HG03175 (cell line): ENCODE data around the gene APBB1IP.

Experiments
- ATAC-seq: cut with Tn5 transposase; IDR thresholded peaks from one replicate; pipeline ENCODE4 v1.9.1; 2021; ENCODE audit warnings: mild to moderate bottlenecking, moderate library complexity; ENCODE audit not compliant: unreplicated experiment

APBB1IP gene

GRCh38 chr10:26505491-26505890 lies 67.3 kb downstream of the APBB1IP start:
- no peak for ATAC-seq

DNA sequence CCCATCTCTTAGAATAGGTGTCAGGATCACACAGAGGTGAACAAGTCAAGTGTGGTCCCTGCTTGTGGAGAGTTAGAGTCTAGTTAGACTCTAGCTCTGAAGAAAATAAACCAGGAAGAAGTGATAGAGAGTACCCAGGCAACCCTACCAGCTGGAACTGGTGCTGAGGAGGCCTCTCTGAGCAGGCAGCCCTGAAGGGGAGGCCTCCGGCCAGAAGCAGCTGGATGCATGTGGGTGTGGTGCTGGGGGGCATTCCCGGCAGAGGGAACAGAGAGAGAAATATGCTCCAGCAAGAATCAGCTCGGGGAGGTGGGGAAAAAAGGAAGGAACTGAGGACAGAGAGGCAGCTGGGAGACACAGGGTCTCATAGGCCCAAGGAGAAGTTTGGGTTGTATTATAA lies 68.6 kb downstream of the APBB1IP start:
- no peak for ATAC-seq

DNA sequence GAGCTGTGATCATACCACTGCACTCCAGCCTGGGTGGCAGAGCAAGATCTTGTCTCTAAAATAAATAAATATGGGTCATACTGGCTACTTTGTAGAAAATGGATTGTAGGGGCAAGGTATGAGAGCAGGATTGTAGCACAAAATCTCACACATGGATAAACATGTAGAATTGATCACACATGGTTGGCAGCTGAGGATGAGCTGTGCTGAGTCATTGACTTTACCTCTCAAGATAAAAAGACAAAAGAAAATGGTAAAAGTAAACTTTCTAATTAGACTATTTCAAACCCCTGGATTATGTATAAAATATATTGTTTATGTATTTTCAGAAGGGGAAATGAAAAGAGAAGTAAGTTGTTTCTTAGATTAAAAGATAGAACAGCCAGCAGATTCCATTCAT lies 69.3 kb downstream of the APBB1IP start:
- ATAC-seq = no peak

- ATAC-seq = no peak
These were observed 69.9 kb downstream of the APBB1IP start for GRCh38 chr10:26508016-26508415.

GRCh38 chr10:26509307-26509706 lies 71.2 kb downstream of the APBB1IP start:
- no peak for ATAC-seq

DNA sequence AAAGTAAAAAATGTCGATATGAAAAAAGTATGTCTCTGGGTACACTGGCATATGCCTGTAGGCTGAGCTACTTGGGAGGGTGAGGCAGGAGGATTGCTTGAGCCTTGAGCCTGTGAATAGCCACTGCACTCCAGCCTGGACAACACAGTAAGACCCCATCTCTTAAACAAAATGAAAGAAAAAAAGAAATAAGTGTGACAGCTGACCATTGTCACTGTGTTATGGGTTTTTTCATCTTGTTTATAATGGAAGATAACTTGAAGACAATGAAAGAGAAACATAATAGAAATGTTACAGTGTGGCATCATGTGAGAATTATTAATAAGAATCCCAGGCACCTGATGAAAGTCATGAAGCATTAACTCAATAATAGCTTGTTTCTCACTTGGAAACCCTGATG lies 75.0 kb downstream of the APBB1IP start:
- ATAC-seq = no peak

DNA sequence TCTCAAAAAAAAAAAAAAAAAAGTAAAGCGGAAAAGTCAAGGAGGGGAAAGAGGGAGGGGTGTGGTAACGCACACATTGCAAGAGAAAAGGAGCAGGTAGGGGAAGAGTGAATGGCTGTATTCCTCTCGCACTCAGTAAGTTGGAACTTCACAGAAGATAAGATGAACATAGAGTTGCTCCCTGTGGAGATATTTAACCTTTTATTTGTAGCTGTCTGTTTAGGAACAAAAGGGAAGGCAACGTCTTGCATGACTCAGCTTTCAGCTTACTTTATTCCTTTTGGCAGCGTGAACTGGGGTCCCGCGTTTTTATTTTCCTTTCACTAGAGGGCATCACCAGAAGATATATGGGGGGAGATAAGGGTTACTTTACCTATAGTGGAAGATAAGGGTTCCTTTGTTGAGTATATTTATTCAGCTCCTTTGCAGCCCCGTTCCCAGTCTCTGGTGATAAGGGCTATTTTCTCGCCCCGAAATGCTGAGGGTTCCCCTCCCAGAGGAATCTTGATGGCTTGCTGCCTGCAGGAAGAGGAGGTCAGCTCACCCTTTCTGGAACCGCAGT lies 78.5 kb downstream of the APBB1IP start:
- no peak for ATAC-seq

DNA sequence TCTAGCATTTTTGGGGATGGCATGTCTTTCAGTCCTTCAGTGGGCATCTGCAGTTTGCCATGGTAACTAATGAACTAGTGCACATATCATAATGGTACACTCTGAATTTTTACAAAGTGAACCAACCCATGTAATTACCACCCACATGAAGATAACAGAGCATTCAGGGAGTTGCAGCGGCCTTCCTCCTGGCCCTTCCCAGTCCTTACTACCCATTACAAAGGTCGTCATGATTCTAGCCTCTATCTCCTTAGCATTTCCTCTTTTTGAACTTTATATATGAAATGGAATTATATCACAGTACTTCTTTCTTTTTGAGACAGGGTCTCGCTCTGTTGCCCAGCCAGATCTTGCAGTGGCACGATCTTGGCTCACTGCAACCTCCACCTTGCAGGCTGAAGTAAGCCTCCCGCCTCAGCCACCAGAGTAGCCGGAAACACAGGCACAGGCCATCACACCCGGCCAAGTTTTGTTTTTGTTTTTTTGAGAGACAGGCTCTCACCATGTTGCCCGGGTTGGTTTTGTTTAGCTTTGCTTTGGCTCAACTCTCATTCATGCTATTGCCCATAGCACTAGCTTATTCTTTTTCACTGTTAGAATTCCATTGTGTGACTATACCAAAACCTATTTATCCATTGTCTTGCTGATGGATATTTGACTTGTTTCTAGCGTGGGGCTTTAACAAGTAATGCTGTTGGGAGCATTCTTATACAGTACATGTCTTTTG lies 79.2 kb downstream of the APBB1IP start:
- ATAC-seq = no peak

GRCh38 chr10:26519803-26520202 lies 81.7 kb downstream of the APBB1IP start:
- ATAC-seq = no peak

DNA sequence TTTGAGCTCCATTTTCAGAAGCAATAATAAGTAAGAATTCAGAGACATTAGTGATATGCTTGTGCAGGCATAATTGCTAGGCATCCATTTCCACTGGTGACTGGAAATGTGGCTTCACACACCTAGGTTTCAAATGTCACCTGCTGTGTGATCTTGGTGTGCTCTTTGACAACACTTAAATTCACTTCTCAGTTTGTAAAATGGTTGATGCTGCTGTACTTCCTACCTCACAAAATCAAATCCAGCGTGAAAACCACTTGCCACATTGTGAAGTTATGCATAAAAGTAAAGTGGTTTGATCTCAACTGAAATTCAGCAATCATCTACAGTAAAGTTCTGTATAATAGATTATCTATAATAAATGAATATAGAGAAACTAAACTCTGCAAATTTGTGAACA lies 82.4 kb downstream of the APBB1IP start:
- no peak for ATAC-seq

- ATAC-seq = no peak
These were observed 86.2 kb downstream of the APBB1IP start for GRCh38 chr10:26524161-26524896.

DNA sequence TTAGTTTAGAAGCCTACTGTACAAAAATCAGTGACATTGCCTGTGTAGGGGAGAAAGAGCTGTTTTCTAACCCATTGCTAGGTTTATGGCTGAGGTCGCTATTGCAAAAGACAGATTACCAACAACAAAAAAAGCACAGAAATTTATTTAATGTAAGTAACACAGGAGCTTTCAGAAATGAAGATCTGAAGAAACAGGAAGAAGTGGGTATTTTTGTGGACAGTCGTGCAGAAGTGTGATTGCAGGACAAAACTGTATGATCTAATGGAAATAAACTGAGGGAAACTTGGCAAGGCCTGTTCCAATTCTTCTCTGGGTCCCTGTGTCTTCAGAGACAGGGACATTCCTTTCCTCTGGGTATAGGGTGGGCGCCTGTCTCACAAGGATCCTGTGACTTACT lies 87.4 kb downstream of the APBB1IP start:
- ATAC-seq = no peak

DNA sequence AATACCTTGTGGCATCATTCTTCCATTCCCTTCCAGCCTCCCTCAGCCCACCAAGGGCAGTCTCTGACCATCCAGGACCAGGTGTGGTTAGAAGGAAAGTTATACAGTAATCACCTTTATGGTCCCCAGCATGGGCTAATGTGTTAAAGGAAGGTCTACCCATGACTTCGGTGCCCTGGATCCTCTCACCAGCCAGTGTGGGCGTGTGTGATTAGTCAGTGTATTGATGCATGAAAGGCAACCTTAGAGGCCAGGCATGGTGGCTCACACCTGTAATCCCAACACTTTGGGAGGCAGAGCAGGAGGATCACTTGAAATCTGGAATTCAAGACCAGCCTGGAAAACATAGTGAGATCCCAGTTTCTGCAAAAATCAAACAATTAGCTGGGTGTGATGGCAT lies 88.9 kb downstream of the APBB1IP start:
- ATAC-seq = no peak

- no peak for ATAC-seq
These were observed 89.9 kb downstream of the APBB1IP start for GRCh38 chr10:26528048-26528447.

DNA sequence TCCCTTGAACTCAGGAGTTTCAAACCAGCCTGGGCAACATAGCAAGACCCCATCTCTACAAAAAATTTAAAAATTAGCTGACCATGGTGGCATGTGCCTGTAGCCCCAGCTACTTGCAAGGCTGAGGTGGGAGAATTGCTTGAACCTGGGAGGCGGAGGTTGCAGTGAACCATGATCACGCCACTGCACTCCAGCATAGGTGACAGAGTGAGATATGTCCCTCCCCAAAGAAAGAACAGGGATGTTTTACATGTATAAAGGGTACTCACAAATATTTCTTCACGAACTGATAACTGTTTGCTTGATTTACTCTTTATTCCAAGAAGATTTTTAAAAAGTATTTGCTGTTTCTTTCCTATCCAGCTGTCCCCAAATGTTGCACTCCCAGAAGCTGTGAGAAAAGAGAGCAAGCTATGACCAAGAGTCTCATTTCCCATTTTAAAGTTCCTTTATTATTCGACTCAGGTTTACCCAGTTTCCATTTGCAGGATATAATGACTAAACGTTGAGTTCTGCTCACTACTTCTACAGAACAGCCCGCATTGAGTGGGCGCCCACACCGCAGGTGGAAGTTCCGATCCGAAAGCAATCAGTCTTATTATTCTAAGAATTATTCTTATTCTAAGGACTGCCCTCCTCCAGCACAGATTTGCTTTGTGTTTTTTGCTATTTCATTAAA lies 90.7 kb downstream of the APBB1IP start:
- ATAC-seq = peak; percentile 63

DNA sequence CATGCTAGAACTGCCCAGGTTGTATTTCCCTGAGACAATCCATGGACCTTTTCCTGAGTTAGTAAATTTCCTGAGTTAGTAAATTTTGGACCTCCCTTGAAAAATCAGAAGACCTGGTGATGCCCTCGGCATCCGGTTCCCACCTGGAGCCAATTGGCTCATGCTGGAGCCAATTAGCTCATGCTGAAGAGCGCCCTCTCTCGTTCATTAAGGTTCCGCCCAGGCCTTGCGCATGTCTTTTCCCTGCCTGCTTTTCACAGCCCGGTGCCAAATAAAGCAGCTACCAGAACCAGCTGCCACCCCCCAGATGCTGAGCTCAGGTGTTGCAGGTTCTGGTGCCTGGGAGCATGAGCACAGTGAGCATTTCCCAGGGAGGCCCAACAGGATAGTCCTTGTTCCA lies 96.2 kb downstream of the APBB1IP start:
- no peak for ATAC-seq

DNA sequence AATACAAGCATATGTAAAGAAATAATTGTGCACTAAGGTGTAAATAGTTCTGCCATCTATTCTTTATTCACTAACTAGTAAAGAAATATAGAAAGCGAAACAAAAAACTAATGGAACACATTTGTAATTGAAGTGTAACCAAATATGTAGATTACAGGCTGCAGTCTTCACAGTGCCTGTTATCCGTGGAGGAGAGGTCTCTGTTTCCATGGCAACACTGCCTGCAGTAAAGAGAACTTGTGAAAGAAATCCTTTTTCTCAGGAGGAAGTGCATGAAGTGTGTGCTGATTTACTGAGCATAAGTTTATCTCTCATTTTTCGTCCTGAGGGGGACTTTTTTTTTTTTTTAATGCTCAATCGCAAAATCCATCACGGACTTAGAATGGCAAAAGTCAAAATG lies 102.5 kb downstream of the APBB1IP start:
- peak; percentile 81 for ATAC-seq

GRCh38 chr10:26543567-26544306 lies 105.6 kb downstream of the APBB1IP start:
- ATAC-seq = peak; percentile 59

DNA sequence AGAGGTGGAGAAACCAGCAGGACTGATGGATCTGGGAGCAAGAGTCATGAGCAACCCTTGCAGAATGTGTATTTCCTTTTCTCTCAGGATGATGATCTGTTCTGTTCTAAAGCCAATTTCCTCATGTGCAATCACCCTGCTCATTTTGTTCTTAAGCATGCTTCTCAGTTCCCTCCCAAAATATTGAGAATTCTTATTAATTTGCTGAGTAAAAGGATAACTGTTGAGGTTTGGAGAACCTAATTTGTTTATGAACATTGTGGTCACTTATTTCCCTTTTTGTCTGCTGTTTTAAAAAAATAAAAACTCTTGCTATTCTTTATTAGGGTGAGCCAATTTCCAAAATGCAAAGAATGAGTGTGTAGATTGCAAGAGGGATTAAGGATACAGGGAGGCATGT lies 106.8 kb downstream of the APBB1IP start:
- ATAC-seq = no peak

DNA sequence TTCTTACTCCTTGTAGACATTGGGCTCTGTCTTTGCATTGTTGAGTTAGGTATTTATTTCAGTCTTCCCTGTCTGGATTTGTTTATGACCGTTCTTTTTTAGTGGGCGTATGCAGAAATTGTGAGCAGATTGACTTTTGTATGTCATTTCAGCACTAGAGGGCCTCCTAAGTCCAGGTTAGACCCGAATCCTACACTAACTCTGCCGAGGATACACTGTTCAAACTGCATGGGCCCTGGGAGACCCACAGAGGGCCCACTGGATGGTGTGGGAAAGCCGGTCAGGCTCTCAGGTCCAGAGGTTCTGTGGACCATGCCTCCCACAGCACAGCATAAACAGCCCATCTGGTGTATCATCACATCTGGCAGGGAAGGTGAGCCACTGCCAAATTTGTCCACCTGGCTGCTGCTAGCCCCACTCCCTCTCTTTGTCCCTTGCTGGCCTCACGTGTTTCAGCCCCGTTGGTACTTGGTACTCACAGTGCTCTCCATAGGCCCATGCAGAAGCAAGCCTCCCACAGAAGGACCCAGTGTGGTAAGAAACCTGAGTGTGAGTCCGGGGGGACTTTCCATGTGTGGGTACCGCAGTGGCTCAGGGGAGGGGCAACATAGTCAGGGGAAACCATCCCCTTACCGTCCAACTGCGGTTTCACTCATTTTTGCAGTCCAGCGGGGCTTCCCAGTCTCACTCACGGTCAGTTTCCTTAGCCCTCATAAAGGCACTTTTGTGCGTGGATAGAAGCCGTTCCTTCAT lies 112.8 kb downstream of the APBB1IP start:
- peak; percentile 41 for ATAC-seq
